NCI-H774 (cell line): Measurements from ENCODE around the gene CPPED1.

Source experiments
- DNase-seq: peaks from one replicate; lab custom pipeline; 2025; lab: John Stamatoyannopoulos, UW

CPPED1 gene

DNA sequence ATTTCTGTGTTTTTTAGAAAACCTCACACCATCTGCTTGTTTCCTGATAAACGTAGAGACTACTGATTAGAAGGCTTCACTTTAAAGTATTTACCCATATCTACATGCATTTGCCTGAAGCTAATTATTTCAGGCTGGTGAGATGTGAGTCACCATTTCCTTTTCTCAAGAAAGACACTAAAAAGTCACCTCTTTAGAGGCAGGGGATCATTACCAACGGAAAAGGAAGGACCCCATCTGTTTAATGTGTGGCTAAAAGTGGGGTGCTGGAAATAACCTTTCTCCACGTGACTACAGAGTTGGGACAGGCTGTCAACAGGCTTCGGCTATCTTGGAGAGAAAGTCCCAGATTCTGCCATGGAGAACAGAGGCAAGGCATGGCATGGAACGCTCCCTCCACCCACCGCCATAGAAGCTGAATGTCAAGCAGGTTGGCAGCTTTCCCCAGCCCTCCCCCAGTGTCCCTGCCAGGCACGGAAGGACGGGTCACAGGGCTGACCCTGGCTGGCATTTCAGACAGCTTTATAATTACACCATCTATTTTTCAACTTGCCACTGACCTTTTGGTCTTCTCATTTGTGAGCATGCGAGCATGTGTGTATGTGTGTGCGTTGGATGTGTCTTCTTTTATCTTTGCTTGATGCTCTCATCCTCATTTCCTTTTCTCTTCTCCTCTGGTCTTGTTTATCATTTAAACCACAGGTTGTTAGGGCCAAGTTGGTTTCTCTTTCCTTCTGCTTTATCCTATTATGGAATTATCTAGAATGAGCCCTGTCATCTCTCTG is 157.0 kb downstream of the CPPED1 start:
- no peak for DNase-seq

DNA sequence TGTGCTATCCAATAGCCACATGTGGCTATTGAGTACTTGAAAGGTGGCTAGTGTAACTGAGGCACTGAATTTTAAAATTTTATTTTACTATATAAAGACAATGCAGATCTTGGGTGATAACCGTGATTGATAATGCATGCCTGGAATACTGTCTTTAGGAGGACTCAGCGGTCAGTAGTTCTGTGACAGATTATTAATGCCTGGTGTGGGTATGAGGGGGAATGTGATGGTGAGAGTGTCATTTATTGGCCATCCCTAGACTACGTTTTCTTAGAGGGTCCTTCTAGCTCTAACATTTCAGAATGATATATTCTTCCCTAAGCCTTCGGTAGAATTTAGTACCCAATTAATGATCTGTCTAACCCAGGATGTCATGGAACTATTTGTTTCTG is 157.6 kb downstream of the CPPED1 start:
- no peak for DNase-seq

DNA sequence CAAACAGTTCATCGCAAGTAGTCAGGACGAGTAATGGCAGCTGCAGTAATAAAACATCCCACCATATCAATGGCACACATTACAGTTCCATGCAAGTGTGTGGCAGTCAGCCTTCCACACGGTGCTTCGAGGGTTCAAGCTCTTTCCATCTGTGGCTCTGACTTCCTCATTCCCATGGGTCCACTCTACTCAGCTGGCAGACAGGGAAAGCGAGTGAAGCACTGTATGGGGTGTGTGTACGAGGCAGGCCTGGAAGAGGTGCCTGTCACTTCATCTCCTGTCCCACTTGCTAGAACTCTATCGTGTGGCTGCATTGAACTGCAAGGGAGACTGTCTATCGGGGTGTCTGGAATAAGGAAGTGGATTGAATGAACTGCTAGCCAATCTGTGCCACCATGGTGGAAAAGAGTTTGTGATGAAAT is 160.6 kb downstream of the CPPED1 start:
- DNase-seq = no peak

DNA sequence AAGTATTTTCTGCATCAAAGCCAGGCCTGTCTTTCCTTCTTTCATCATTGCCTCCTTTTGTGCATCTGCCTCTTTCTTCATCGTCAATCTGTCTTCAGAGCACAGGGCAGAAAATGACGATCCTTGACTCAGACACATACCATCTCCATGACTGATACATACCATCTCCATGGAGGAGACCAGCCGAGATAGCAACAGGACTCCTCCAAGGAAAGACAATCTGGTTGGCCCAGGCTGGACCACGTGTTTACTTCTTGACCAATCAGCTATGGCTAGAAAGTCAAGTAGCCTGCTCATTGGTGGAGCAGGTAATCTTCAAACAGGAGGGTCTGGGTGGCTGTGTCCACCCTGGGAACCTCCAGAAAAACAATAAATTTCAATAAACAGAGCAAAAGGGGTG is 164.6 kb downstream of the CPPED1 start:
- no peak for DNase-seq

DNA sequence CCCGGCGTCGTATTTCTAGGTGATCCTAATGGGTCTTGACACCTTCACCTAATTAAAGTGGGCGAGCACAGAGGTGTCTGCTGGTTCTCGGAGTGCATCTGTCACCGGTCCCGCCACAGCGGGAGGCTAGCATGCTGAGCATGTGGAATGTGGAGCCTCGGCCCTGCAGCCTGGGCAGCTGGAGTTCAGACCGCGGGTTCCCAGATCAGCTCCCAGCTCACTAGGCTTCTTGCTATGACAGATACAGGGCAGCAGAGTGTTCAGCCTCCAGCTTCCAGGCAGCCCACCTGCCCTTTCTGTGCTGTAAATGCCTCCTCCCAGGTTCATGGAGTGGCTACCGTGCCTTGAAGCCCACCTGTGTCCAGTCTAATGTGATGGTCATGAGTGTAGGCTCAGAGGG is 166.7 kb downstream of the CPPED1 start:
- DNase-seq = no peak

DNA sequence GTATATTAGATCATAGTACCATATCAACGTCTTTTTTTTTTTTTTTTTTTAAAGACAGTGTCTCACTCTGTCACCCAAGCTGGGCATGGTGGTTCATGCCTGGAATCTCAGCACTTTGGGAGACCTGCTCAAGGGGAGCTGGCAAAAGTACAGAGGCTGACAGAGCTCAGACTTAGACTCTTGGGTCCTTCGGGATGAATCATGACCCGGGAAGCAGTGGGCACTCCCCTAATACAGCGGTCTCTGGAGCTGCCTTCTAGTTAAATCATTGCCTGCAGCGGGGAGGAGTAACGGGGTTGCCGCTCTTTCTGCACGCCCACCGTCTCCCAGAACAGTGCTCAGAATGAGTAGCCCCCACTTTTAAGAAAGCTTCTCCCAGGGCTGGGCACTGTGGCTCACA is 174.4 kb downstream of the CPPED1 start:
- no peak for DNase-seq

DNA sequence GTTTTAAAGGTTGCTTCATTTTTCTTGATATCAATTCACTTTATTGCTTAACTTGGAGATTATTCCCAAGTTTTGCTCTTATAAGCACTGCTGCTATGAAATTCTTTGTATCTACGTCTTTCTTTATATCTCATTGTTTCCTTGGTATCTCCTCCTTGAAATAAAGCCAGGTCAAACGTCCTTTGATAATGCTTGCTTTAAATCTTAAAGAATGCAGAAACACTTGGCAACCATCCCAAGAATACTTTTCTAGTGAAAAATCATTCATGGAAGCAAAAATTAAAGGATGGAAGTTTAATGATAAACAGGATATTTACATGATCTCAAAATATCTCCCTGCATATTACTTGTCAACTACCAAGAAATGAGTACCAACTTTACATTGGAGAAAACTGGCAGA is 175.2 kb downstream of the CPPED1 start:
- no peak for DNase-seq

DNA sequence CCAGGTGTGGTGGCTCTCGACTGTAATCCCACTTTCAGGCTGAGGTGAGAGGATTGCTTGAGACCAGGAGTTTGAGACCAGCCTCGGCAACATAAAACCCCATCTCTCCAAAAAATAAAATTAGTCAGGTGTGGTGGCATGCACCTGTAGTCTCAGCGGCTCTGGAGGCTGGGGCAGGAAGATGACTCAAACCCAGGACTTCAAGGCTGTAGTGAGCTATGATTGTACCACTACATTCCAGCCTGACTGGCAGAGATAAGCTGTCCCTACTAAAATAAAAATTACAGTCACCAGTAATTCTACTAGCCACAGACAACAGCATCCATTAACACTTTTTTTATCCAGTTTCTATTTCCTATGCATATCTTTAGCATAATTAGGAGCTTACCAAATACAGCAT is 176.3 kb downstream of the CPPED1 start:
- DNase-seq = no peak

DNA sequence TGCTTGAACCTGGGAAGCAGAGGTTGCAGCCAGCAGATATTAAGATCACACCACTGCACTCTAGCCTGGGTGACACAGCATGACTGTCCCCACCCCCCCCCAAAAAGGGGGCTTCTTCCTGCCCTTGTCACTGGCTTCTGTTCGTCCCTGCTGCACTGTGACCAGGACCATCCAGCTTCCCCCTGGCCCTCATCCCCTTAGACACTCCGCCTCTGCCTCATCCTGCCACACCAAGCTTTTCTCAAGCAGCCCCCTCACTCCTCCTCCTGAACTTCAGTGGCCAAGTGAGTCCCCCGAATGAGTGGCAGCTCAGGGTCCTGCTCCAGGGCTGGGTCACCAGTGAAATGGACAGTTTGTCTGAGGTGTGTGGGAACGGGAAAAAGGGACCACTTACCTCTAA is 177.3 kb downstream of the CPPED1 start:
- no peak for DNase-seq

DNA sequence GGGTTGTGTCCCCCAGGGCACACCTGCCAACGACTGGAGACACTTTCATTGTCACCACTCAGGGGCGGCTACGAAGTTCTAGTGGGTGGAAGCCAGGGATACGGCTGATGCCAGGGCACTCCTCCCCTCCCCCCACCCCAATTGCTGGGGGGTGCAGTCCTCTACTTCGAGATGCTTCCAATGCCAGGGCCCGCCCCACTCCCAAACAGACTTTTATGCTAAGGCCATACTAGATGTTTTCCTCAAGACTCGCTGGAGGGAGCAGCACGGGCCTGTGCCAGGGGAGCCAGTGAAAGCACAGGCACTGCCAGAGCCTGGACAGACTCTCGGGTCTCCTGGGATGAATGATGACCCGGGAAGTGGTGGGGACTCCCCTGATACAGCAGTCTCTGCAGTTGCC is 178.0 kb downstream of the CPPED1 start:
- no peak for DNase-seq

DNA sequence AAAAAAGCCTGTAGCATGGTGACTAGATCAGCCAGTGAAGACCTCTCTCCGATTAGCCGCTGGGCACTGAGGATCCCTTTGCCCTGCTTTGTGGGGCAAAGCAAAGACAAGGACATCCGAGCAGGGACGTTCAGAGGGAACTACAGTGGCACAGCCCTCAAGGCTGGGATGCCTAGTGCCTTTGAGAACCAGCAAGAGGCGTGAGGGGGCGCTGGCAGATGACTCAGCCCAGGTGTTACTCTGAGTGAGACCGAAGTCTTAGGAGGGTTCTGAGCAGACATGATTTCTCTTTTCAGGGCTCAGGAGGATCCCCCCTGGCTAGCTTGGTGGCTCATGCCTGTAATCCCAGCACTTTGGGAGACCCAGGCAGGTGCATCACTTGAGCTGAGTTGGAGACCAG is 178.6 kb downstream of the CPPED1 start:
- DNase-seq = no peak

DNA sequence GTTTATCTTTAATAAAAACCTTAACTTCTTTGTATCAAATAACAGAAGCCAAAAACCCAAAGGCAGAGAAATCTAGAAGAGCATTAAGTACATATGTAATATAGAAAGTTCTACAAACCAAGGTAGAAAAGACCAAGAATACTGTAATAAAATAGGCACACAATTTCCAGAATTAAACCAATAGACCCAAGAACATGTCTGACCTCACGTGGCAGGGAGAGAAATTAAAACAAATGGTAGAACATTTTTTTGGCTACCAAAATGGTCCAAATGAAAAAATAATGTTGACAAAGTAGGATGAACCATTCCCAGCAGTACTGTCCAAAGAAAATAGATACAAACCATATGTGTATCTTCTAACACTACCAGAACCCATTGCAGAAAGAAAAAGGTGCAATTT is 183.5 kb downstream of the CPPED1 start:
- DNase-seq = no peak

DNA sequence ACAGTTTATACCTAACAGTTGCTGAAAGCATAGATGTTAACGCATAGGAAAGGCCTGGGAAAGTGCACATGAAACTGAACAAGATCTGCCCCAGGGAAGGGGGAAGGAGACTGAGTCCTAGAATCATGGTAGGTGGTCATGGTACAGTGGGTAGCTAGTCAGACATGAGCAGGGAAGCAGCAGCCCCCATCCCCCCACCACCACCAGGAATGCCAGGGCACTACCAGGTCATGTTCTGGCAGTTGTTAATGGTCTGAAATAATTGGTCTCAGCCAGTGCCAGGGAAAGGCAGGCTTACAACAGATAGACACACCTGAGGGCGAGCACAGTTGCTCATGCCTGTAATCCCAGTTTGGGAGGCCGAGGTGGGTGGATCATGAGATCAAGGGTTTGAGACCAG is 185.2 kb downstream of the CPPED1 start:
- DNase-seq = no peak

DNA sequence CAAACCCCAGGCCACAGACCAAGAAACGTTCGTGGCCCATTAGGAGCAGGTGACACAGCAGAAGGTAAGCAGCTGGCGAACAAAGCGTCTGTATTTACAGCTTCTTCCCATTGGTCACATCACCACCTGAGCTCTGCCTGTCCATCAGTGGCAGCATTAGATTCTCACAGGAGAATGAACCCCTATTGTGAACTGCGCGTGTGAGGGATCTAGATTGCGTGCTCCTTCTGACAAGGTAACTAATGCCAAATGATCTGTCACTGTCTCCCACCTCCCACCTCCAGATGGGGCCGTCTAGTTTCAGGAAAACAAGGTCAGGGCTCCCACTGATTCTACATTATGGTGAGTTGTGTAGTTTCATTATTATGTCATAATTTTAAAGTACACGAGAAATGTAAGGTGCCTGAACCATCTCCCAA is 186.3 kb downstream of the CPPED1 start:
- DNase-seq = peak; percentile 3

DNA sequence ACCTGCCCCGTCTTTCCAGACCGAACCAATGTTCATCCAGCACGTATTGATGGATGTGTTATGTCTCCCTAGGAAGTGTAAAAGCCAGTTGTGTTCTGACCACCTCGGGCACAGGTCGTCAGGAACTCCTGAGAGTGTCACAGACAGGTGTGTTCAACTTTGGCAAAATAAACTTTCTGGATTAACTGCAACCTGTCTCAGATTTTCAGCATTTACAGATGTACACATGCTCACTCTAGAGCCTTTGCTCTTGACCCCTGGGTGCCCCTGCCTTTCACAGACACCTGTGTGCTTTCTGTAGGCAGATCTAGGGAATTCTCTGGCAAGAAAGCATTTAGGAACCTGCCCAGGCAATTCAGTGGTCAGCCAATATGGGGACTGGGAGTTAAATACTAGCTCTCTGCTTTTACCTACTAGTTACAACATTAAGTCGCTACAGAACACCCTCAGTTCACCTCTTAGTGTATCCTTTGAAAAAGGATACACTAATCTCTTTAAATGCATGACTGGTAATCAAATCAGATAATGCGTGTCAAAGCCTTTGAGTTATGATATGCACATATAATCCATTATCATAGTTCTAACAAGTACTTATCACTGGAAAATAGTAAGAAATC is 188.9 kb downstream of the CPPED1 start:
- DNase-seq = no peak

DNA sequence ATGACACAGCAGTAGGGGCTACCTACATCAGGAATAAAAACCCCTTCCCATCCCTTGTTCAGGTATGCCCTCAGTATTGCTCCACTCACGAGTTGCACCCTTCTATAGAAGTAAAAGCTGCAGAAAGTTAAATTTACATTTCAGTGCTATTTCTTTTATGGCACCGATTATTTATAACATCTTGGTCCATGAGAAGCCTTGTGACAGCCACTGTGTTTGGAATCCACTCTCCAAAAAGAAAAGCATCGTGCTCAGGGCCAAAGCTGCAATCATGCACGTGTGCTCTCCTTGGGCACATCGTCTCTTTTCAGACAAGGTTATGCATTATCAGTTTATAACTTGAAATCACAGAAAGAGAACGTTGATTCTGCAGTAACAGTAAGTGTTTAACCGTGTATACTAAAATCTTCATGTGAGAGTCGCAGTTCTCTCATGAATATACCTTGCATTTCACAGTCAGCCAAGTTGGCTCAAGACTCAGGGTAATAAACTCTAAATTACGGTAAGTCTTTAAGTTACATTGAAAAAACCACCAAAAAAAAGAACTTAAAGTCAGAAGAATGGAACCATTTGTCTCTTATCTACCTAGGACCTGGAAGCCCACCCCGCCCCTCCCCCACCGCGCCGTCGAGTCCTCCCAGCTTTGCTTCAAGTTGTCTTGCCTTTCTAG is 189.6 kb downstream of the CPPED1 start:
- DNase-seq = no peak

DNA sequence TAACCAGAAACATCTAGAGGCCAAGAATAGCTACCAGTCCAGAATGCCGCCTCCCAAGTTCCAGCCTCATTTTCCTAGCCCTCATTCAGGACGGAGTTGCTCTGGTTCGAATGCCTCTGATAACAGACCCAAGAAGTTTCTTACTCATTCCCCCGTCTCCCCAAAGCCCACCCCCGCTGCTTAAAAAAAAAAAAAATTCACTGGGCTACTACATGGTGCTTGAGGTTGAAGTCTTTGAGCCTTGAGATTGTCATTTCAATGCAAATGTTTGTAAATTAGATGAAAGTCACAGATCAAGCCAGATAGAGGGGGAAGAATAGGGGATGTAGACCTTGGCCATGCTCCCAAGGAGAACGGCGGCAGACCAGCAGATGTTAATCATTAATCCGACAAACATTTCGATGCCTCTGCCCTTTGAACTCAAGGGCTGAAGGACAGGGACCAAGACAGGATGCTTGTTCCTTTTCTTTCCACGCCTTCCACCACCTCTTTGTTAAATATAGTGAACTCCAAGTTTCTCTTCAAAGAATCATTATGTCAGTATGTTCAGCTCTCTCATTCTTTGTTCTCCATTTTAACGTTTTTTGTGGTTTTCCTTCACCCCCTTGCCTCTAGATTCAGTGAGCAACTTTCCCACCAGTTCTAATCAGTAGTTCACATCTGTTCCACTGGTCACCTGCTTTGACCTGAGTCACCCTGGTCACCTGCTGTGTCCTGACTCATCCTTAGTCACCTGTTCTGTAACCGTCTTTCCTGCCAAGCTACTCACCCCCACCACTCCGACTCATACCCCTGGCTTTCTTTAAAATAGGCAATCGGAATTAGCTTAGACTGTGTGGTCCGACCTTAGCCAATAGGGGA is 190.3 kb downstream of the CPPED1 start:
- no peak for DNase-seq

DNA sequence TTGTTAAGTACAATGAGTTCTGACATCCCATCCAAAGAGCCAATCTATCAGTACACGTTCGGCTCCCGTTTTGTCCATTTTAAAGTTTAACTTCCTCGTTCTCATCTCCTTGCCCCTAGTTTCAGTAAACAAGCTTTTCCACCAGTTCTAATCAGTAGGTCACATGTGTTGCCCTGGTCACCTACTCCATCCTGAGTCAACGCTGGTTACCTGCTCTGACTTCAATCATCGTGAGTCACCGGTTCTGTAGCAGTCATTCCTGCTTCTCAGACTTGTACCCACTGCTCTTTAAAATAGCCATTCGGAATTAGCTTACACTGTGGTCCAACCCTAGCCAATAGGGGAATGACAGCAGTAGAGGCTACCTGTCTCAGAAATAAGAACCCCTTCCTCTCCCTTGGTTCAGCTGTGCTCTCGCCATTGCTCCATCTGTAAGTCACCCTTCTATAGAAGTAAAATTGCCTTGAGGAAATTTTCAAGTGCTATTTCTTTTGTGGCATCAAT is 191.0 kb downstream of the CPPED1 start:
- DNase-seq = no peak

DNA sequence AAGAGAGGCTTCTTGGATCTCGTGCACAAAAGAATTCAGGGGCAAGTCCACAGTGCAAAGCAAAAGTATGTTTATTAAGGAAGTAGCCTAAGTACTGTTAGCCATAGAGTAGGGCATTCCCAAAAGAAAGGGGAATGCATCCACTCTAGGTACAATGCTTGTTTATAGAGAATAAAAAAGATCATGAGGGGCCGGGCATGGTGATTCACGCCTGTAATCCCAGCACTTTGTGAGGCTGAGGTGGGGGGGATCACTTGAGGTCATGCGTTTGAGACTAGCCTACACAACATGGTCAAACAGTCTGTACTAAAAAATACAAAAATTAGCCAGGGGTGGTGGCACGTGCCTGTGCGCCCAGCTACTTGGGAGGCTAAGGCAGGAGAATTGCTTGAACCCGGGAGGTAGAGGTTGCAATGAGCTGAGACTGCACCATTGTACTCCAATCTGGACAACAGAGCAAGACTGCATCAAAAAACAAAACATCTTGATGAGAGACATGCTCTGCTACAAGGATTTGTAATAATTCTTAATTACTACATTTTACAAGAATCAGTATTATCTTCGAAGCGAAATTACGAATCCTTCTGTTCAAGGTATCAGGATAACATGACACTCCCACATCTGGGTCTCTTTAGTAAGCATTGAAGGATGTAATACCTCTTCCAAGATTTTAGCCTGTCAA is 191.6 kb downstream of the CPPED1 start:
- DNase-seq = no peak

DNA sequence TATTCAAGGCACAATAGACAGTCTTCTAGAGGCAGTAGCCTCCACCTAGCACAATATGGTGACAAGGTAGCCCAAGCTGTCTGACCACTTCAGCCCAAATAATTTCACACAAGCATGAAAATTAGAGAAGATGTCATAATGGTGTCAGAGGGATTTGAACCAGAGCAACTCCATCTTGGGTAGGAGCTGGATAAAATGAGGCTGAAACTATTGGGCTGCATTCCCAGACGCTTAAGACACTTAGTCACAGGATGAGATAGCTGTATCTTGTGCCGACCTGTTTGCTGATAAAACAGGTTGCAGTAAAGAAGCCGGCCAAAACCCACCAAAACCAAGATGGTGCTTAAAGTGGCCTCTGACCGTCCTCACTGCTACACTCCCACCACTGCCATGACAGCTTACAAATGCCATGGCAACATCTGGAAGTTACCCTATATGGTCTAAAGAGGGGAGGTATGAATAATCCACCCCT is 192.6 kb downstream of the CPPED1 start:
- DNase-seq = no peak

DNA sequence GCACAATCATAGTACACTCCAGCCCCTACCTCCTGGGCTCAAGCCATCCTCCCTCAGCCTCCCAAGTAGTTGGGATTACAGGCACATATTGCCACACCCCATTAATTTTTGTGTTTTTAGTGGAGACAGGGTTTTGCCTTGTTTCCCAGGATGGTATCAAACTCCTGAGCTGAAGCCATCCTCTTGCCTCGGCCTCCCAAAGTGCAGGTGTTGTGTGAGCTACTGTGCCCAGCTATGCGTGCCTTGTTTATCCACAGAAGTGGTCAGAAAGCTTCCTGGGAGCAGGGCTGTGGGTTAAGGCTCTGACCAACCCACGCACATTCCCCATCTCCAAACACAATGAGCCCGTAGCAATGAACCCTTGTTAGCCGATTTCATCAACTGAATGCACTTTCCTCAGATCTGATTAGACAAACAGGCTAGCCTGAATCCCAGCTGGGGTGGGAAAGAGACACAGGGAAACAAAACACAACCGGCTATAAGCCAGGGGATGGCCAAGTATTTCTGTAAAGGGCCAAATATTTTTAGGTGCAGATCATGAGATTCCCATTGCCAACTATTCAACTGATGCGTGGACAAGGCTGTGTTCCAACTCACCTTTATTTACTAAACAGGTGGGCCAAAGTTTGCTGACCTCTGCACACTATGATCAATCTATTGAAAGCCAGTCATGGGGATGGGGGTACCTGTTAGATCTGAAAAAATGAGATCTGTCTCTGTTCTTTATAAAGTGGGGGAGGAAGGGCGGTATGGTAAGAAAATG is 193.6 kb downstream of the CPPED1 start:
- DNase-seq = no peak
